Tongue (tissue), 2 donors: Measurements from ENCODE around the gene AARSD1. TPM values are rescaled to one million over a fixed set of nuclear protein-coding genes. Genes with fewer than 3 reads are reported as not detected.
A peak's percentile ranks its signal among the peaks of the same experiment; 100 is the strongest.
"Not testable (repeated sequence)": the region's sequence is repeated elsewhere in the genome, so short reads cannot be mapped to it uniquely, and the experiment has no call there.

ENCODE experiments used
- DNase-seq: peaks from one replicate; pipeline ENCODE4 v3.0.0-alpha.2; 2015
- total RNA-seq: library from RNA; depleted of rRNA; stranded (reverse); fragments of >200 nt; gene quantifications from one replicate; pipeline ENCODE4 v1.2.3, GENCODE V29; 2014

AARSD1 gene
- total RNA-seq = 16.0 TPM

- peak; percentile 97 for DNase-seq
Observed at GRCh38 chr17:42964161-42964932, at the start of gene AARSD1. AARSD1 (minus strand) TSS chr17:42964454; CDS start chr17:42964440, 14 bp downstream.

GRCh38 chr17:43013296-43013695 lies 49.0 kb upstream of the AARSD1 start:
- DNase-seq = no peak

- DNase-seq = no peak
Observed at GRCh38 chr17:43011728-43012472, 47.6 kb upstream of the AARSD1 start.

GRCh38 chr17:43010667-43011308 lies 46.5 kb upstream of the AARSD1 start:
- no peak for DNase-seq

- DNase-seq = peak; percentile 78
Observed at GRCh38 chr17:43006639-43007551, 42.6 kb upstream of the AARSD1 start, which contains the start of gene IFI35. IFI35 (plus strand) TSS chr17:43006784; CDS start chr17:43006948, 164 bp downstream.

- DNase-seq = no peak
Observed at GRCh38 chr17:43003542-43004172, 39.4 kb upstream of the AARSD1 start.

- DNase-seq = not testable (repeated sequence)
Observed at GRCh38 chr17:43000894-43001293, 36.6 kb upstream of the AARSD1 start.

GRCh38 chr17:42999003-42999525 lies 34.8 kb upstream of the AARSD1 start:
- no peak for DNase-seq

- DNase-seq = peak; percentile 100
Observed at GRCh38 chr17:42997984-42998938, 34.0 kb upstream of the AARSD1 start, which contains the start of gene RPL27. RPL27 (plus strand) TSS chr17:42998419; CDS start chr17:42998751, 332 bp downstream.

GRCh38 chr17:42997390-42997983 lies 33.2 kb upstream of the AARSD1 start:
- no peak for DNase-seq

- not testable (repeated sequence) for DNase-seq
Observed at GRCh38 chr17:42993913-42994312, 29.7 kb upstream of the AARSD1 start.

- DNase-seq = no peak
Observed at GRCh38 chr17:42992872-42993271, 28.6 kb upstream of the AARSD1 start.

GRCh38 chr17:42991471-42991870 lies 27.2 kb upstream of the AARSD1 start:
- no peak for DNase-seq

GRCh38 chr17:42989726-42990652 lies 25.7 kb upstream of the AARSD1 start:
- DNase-seq = no peak

GRCh38 chr17:42989141-42989540 lies 24.9 kb upstream of the AARSD1 start:
- no peak for DNase-seq

GRCh38 chr17:42985225-42985624 lies 21.0 kb upstream of the AARSD1 start:
- no peak for DNase-seq

- DNase-seq = no peak
Observed at GRCh38 chr17:42982266-42982665, 18.0 kb upstream of the AARSD1 start.

- DNase-seq = peak; percentile 56
Observed at GRCh38 chr17:42980766-42981397, 16.6 kb upstream of the AARSD1 start.
